Measurements from ENCODE around the gene ING2. TPM values are rescaled to one million over a fixed set of nuclear protein-coding genes. Genes with fewer than 3 reads are reported as not detected.

The ING2 gene
- total and polyA plus RNA-seq, 10 of the 15 experiments (the other 5 are each of a cell fraction or from before 2014, with no cell fraction given) = 3.3 to 16.1 (median 10.9) TPM

- peak; percentile 55 for ATAC-seq
- SMC1A ChIA-PET (ENCODE audit: uncharacterized antibody, unreplicated experiment) = no interaction called here
- FAIRE-seq = peak; percentile 76
- BruUV-seq (replicated peaks) = no TSS peak
- RAD21 ChIA-PET (ENCODE audit: unreplicated experiment) = interaction anchor here (0.6 kb wide), 1 partner anchor 1080 kb away, joined by 3 read pairs; no protein-coding TSS in a partner anchor
- Histone ChIP-seq H3K27me3 (replicated peaks in 1 of 2; ENCODE audit: control insufficient read depth in 2 of 2, insufficient read depth in 2 of 2, low read length in 1 of 2) (no peaks in the 10 kb centered on the region), H3K4me3 (peak overlapping the region; percentile 82), H4K20me1 (ENCODE audit: control insufficient read depth, insufficient read depth) (no peaks in the 10 kb centered on the region), H3K27ac (ENCODE audit: control insufficient read depth, insufficient read depth) (peak overlapping the region; percentile 85), H3K4me2 (ENCODE audit: control insufficient read depth, insufficient read depth) (peak overlapping the region; percentile 87), H3K4me1 (ENCODE audit: control insufficient read depth, insufficient read depth, low read length) (peaks cover 3% of the 10 kb centered on the region; the same call in 1 of the 2 replicates), H3K36me3 (ENCODE audit: control insufficient read depth in 2 of 2, insufficient read depth in 2 of 2, low read length in 1 of 2) (peaks cover 0 to 4% of the 10 kb centered on the region in 2 experiments; a peak in 1 of 4 replicates), H2AFZ (ENCODE audit: control insufficient read depth, low read depth, low read length) (peak overlapping the region; percentile 90), H3K9ac (ENCODE audit: control insufficient read depth, insufficient read depth, low read length) (peak overlapping the region; percentile 78), H3K79me2 (ENCODE audit: control insufficient read depth, insufficient read depth, low read length) (peaks cover 31% of the 10 kb centered on the region), H3K9me3 (replicated peaks; ENCODE audit: control insufficient read depth, insufficient read depth, low read length) (no peaks in the 10 kb centered on the region)
- WGBS (ENCODE audit: insufficient coverage, insufficient replicate concordance, low lambda C conversion rate, missing lambda C conversion rate) = 1% methylated on average over 37 of the region's 80 CpGs
- peak; percentile 42 for DNase-seq (ENCODE audit: low read depth, low spot score)
- intact Hi-C loops (cut with micrococcal nuclease; ENCODE audit: unreplicated experiment) (loop anchor here (2.0 to 10.0 kb wide), 4 partner anchors 61 to 221 kb away; partner anchors contain the start of genes CDKN2AIP, RWDD4 and TRAPPC11), in situ Hi-C loops (cut with MboI) (no loop called here)
- CTCF ChIA-PET = no interaction called here
- POLR2A ChIA-PET = interaction anchor here (0.5 to 0.6 kb wide), 2 partner anchors 233 to 1687 kb away, joined by 3 to 5 read pairs; no protein-coding TSS in a partner anchor
- TF ChIP-seq ETV6 (conservative IDR thresholded peaks at IDR 0.05 in 1 of 2, IDR thresholded peaks at IDR 0.05 in 1 of 2; ENCODE audit: borderline replicate concordance in 1 of 2, low read depth in 1 of 2) (peak in 1 of 2 experiments; percentile 55; a peak in 1 of 4 replicates), BRCA1 (IDR thresholded peaks at IDR 0.05; ENCODE audit: low read depth, low read length) (no peak), CREM (IDR thresholded peaks at IDR 0.05; ENCODE audit: low read depth) (peak; percentile 84), BHLHE40 (IDR thresholded peaks at IDR 0.05; ENCODE audit: borderline replicate concordance in 1 of 2, low read depth in 2 of 2, low read length in 1 of 2) (peak in 1 of 2 experiments; percentile 82; a peak in 2 of 4 replicates), NFYB (IDR thresholded peaks at IDR 0.05; ENCODE audit: insufficient read depth, low read depth, low read length) (no peak), SREBF1 (IDR thresholded peaks at IDR 0.05; ENCODE audit: low read length) (no peak), IKZF1 (conservative IDR thresholded peaks at IDR 0.05) (peak; percentile 82), YY1 (IDR thresholded peaks at IDR 0.05; ENCODE audit: low read depth, low read length) (peak; percentile 94), MAX (IDR thresholded peaks at IDR 0.05; ENCODE audit: low read depth, low read length) (peak; percentile 28; the same call in 1 of the 2 replicates), NBN (IDR thresholded peaks at IDR 0.05) (peak; percentile 88), EZH2 (IDR thresholded peaks at IDR 0.05; ENCODE audit: borderline replicate concordance, control insufficient read depth, low read depth, low read length) (no peak), POU2F2 (IDR thresholded peaks at IDR 0.05; ENCODE audit: borderline replicate concordance, low read depth, low read length) (no peak), RUNX3 (IDR thresholded peaks at IDR 0.05; ENCODE audit: low read length) (peak; percentile 68; the same call in 1 of the 2 replicates), POLR2AphosphoS5 (IDR thresholded peaks at IDR 0.05; ENCODE audit: low read length) (peak; percentile 88), ELK1 (IDR thresholded peaks at IDR 0.05; ENCODE audit: low read depth, low read length) (peak; percentile 81)
- TF ChIP-seq, protein P1, sequence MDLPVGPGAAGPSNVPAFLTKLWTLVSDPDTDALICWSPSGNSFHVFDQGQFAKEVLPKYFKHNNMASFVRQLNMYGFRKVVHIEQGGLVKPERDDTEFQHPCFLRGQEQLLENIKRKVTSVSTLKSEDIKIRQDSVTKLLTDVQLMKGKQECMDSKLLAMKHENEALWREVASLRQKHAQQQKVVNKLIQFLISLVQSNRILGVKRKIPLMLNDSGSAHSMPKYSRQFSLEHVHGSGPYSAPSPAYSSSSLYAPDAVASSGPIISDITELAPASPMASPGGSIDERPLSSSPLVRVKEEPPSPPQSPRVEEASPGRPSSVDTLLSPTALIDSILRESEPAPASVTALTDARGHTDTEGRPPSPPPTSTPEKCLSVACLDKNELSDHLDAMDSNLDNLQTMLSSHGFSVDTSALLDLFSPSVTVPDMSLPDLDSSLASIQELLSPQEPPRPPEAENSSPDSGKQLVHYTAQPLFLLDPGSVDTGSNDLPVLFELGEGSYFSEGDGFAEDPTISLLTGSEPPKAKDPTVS (IDR thresholded peaks at IDR 0.05; ENCODE audit: low read depth, low read length) = no peak
- TF ChIP-seq, protein P2, sequence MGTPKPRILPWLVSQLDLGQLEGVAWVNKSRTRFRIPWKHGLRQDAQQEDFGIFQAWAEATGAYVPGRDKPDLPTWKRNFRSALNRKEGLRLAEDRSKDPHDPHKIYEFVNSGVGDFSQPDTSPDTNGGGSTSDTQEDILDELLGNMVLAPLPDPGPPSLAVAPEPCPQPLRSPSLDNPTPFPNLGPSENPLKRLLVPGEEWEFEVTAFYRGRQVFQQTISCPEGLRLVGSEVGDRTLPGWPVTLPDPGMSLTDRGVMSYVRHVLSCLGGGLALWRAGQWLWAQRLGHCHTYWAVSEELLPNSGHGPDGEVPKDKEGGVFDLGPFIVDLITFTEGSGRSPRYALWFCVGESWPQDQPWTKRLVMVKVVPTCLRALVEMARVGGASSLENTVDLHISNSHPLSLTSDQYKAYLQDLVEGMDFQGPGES (IDR thresholded peaks at IDR 0.05) = no peak
These were observed 942 bp downstream of the ING2 start for GRCh38 chr4:183505611-183506388.
